ENCODE results near the gene MKRN2OS. TPM values are rescaled to one million over a fixed set of nuclear protein-coding genes. Genes with fewer than 3 reads are reported as not detected.

MKRN2OS gene
- total RNA-seq, 4 donors from 2014 or later: 0.91 to 2.0 (median 1.6) TPM

GRCh38 chr3:12496453-12496761 is 48.9 kb downstream of the MKRN2OS start:
- H3K36me3 ChIP-seq: peaks cover 75% of the 10 kb centered on the region
- no peaks in the 10 kb centered on the region for H3K4me1 ChIP-seq
- 94% methylated on average over 1 of the region's 1 CpG for WGBS

DNA sequence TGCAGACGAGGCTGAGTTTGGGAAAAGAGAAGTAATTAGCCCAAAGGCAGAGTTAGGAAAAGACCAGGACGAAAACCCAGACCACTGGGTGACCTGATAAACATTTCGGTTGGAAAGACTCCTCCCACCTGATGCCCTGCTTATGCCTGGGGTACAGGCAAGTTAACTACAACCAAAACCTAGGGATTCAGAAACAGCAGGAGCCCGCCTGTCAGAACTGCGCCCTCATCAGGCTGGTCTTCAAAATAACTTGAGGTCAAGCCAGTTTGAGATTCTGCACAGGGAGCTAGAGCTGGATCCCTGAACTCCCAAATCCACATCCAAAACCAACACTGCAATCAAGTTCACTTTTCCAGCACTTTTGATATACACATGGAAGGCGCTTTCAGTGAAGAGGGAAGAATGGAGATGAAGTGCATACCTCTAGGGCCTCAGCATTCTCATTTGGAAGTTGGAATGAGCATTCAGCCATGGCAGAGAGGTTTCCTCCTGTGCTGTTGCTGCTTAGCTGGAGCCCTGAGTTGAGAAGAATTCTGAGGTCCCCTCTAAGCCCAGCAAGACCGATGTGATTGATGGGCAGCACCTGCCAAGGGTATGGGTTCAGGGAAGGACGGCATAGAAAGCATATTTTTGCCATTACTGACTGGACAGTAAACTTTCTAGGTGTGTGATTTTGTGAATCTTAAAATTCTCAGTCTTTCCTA is 49.4 kb downstream of the MKRN2OS start:
- H3K27ac ChIP-seq: no peak overlapping the region
- peaks cover 75% of the 10 kb centered on the region for H3K36me3 ChIP-seq
- 92% methylated on average over 8 of the region's 8 CpGs for WGBS
- H3K4me1 ChIP-seq: no peaks in the 10 kb centered on the region
- H3K9me3 ChIP-seq: no peaks in the 10 kb centered on the region
- no peaks in the 10 kb centered on the region for H3K27me3 ChIP-seq
- TF ChIP-seq POLR2AphosphoS5 (IDR thresholded peaks at IDR 0.05): no peak
- TF ChIP-seq POLR2A (IDR thresholded peaks at IDR 0.05): no peak
- TF ChIP-seq EP300 (IDR thresholded peaks at IDR 0.05): no peak
- no peak for TF ChIP-seq CTCF (IDR thresholded peaks at IDR 0.05)
- DNase-seq (ENCODE audit: low spot score in 2 of 2): no peak
- no peak overlapping the region for H3K4me3 ChIP-seq

More at GRCh38 chr3:12496453-12496761, 48.9 kb downstream of the MKRN2OS start:
- Histone ChIP-seq H3K27me3 (no peaks in the 10 kb centered on the region), H3K4me3 (no peak overlapping the region), H3K9me3 (no peaks in the 10 kb centered on the region), H3K27ac (no peak overlapping the region)
- TF ChIP-seq EP300 (IDR thresholded peaks at IDR 0.05) (no peak), CTCF (IDR thresholded peaks at IDR 0.05) (no peak), POLR2A (IDR thresholded peaks at IDR 0.05) (no peak), POLR2AphosphoS5 (IDR thresholded peaks at IDR 0.05) (no peak)
- DNase-seq (ENCODE audit: low spot score in 2 of 2): no peak

GRCh38 chr3:12490547-12490946 is 54.8 kb downstream of the MKRN2OS start:
- 71% methylated on average over 3 of the region's 3 CpGs for WGBS
- Histone ChIP-seq H3K36me3 (peaks cover 38% of the 10 kb centered on the region), H3K9me3 (no peaks in the 10 kb centered on the region), H3K27me3 (no peaks in the 10 kb centered on the region), H3K4me3 (no peak overlapping the region), H3K4me1 (peaks cover 5% of the 10 kb centered on the region), H3K27ac (no peak overlapping the region)
- TF ChIP-seq CTCF (IDR thresholded peaks at IDR 0.05) (no peak), POLR2A (IDR thresholded peaks at IDR 0.05) (no peak), EP300 (IDR thresholded peaks at IDR 0.05) (no peak), POLR2AphosphoS5 (IDR thresholded peaks at IDR 0.05) (no peak)
- no peak for DNase-seq (ENCODE audit: low spot score in 2 of 2)

- Histone ChIP-seq H3K27me3 (no peaks in the 10 kb centered on the region), H3K27ac (no peak overlapping the region), H3K4me3 (no peak overlapping the region), H3K4me1 (peaks cover 13% of the 10 kb centered on the region), H3K9me3 (no peaks in the 10 kb centered on the region), H3K36me3 (peaks cover 32% of the 10 kb centered on the region)
- DNase-seq (ENCODE audit: low spot score in 2 of 2): no peak
- 77% methylated on average over 4 of the region's 4 CpGs for WGBS
- TF ChIP-seq EP300 (IDR thresholded peaks at IDR 0.05): no peak
Measured at GRCh38 chr3:12489832-12490231, 55.5 kb downstream of the MKRN2OS start.

Other genes starting within 250 kb of the MKRN2OS start
- gene TSEN2, start 61.0 kb downstream of the MKRN2OS start, total RNA-seq: 10 to 100 TPM; 13.6 to 26.1 (median 15.3) TPM
- gene MKRN2, start 11.6 kb upstream of the MKRN2OS start, total RNA-seq: 10 to 100 TPM; 23.4 to 26.6 (median 24.6) TPM
- 100 to 1,000 TPM in 3 of 4 donors, 10 to 100 TPM in 1; 96.3 to 155 (median 123) TPM for gene RAF1, start 118.6 kb upstream of the MKRN2OS start, total RNA-seq
- gene TMEM40, start 213.8 kb upstream of the MKRN2OS start, total RNA-seq: 10 to 100 TPM; 47.7 to 82.2 (median 63.8) TPM

Measured in suprapubic skin (tissue), 4 donors.